HG02885 (cell line): ENCODE results near the gene CDC25A.

Source experiments
- ATAC-seq: cut with Tn5 transposase; IDR thresholded peaks from one replicate; pipeline ENCODE4 v1.9.1; 2021; ENCODE audit warnings: mild to moderate bottlenecking; ENCODE audit not compliant: unreplicated experiment, poor library complexity

CDC25A gene

GRCh38 chr3:48112813-48113212 lies 75.4 kb downstream of the CDC25A start:
- ATAC-seq: no peak

- ATAC-seq: peak; percentile 94
Observed at GRCh38 chr3:48112108-48112791, 76.0 kb downstream of the CDC25A start.

- no peak for ATAC-seq
Observed at GRCh38 chr3:48110463-48110862, 77.8 kb downstream of the CDC25A start.

- ATAC-seq: no peak
Observed at GRCh38 chr3:48107227-48107626, 81.0 kb downstream of the CDC25A start.
